Pulmonary artery endothelial cell (primary cell): ENCODE results near the gene OPN1SW. TPM values are rescaled to one million over a fixed set of nuclear protein-coding genes. Genes with fewer than 3 reads are reported as not detected.
A peak's percentile ranks its signal among the peaks of the same experiment; 100 is the strongest.

Source experiments
- DNase-seq: peaks from one replicate; pipeline ENCODE4 v3.0.0-alpha.2; 2011; ENCODE audit warnings: low read depth, low spot score
- total RNA-seq: library from RNA; depleted of rRNA; stranded (reverse); fragments of >200 nt; gene quantifications from 2 replicates; pipeline ENCODE4 v1.2.3, GENCODE V29; 2014

Gene OPN1SW
- total RNA-seq, 1 donor from 2014 or later, result not detected

DNA sequence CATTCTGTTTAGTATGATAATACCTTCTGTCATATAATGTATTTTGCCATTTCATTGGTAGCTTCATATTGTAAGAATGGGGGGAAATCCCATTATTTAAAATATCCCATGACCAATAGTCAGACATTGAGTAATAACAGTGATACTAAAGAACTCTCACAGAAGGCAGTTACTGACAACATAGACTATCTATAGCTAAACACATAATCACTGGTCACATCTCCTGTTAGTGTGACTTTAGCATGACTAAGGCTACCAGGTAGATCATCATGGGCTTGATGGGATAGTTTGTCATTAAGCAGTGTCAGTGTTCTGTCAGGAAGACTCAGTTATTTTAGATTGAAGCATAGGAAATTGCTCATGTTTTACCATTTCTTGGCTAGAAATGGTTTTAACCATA, 16.4 kb downstream of the OPN1SW start:
- no peak for DNase-seq

DNA sequence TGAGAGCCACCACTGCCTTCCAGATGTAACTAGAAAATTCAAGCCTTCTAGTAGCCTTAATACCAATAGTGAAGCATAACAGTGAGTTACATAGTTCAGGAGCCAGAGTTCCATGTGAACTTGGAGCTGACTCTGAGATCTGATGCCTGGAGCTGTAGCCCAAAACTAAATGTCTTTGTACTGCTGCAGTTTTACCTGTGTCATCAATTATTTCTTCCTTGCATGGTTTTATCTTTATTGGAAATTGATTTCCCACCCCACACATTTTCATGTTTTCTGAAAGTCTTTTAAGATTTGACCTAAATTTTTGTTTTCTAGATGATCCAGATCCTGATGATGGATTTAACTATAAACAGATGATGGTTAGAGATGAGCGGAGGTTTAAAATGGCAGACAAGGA, 17.0 kb downstream of the OPN1SW start:
- no peak for DNase-seq

DNA sequence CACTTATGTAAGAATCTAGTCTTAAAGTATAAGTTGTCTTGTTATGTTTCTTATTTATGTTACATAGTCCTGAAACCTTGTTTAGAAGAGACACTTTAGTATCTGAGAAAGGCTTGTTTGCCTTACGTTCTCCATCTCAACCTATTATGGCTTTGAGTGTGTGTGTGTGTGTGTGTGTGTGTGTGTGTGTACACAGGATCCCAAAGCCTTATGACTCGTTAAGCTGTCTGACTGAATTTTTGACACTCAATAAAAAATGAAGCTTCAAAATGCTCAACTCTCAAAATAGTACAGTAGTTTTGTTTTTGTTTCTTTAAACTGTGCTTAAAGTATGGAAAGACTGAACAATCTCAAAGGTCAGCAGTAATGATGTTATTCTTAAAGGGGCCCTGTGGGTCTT, 18.4 kb downstream of the OPN1SW start:
- DNase-seq, result no peak

DNA sequence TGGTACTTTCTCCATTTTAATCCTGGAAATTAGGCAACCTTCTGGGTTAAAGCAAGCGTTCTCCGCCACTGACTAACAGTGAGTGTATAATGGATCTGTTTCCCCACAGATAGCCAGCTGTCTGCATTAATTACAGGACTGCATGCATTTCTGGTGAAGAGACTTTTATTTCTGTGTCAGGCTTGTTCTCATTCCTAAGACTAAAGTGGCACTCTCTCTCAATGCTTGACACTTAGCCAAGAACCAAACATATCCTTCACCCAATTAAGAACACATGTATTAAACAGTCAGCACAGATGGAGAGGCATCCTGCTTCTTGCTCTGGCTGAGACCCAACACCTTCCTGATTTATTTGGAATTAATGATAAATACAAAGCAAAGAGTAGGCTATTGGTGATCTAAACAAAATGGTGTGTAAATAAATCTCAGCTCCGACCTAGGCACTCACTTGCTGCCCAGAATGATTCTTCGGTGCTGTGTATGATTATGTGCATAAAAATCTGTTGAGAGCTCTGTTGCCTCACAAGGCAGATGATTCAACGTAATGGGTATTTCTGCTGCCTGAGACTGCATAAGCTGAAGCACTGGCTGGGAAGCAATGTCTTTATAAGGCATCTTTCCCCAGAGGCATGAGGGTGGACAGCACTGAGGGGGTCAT, 19.6 kb downstream of the OPN1SW start:
- no peak for DNase-seq

DNA sequence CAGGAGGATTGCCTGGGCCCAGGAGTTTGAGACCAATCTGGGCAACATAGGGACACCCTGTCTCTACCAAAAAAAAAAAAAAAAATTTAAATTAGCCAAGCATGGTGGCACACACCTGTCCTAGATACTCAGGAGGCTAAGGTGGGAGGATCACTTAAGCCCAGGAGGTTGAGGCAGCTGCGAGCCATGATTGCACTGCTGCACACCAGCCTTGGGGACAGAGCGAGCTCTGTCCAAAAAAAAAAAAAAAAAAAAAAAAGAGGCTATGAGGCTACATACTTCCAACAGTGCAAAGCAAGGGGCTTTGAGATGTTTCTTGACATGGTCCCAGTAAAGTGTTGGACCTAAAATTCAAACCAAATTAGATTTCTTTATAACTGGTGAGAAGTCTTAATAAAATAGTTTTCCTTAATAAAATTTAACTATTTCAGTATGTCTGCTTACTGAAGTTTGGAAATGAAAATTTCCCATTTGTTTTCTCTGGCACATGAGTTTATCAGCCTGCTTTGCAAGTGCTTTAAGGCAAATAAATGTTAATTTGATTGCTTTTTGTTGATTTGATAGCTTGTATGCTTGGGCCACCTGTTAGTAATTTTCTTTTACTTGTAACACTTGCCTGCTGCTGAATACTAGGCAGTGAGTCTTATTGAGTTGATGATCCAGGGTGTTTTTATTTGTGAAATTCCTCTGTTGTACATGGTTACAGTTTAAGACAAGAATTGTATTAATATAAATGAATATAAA, 20.3 kb downstream of the OPN1SW start:
- DNase-seq, result no peak

DNA sequence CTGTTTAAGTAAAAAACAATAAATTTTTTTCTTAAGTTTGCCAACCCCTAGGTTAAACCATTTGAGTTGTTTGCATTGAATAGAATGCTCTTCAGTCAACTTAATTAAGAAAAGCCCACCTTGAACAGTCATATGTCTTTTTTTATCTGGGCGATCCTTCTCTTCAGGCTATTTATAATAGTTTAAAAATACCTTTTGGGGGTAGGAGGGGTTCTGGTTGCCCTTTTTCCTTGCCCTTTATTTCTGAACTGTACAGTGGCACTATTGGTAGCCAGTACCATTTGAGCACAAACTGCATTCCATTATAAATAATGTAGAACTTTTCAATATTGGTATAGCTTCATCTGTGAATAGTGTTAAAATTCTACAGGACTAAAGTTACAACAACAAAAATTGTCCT, 23.3 kb downstream of the OPN1SW start:
- no peak for DNase-seq

DNA sequence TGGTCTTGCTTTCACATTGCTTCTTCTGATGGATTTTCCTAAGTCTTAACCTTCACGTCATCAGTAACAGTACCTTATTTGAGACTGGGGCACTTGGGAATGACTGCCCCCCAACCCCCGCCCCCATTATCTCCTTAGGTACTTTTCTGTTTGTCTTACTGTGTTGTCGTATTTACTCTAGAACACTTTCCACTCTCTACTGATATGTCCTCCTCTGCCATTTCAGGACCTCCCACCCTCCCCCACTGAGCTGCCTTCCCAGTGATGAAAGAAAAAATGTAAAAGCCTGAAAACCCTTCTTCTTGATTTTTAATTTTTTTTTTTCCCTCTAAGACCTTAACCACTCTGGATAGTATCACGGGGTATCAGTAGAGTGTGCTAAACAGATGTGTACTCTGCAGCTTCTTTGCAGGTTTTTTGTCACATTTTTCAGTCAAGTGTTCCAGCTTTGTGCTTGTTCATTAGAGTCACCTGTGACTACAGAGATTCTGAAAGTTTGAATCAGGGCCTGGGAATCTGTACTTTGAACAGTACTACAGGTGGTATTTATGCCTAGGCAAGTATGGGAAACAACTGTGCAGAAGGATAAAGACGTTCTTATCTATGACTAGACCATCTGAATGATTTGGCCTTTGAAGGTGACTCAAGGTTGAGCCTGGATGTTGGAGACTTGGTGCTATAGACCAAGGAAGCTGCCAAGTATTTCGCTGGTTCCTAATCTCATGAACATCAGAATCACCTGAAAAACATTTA, 28.1 kb downstream of the OPN1SW start:
- DNase-seq, result no peak

DNA sequence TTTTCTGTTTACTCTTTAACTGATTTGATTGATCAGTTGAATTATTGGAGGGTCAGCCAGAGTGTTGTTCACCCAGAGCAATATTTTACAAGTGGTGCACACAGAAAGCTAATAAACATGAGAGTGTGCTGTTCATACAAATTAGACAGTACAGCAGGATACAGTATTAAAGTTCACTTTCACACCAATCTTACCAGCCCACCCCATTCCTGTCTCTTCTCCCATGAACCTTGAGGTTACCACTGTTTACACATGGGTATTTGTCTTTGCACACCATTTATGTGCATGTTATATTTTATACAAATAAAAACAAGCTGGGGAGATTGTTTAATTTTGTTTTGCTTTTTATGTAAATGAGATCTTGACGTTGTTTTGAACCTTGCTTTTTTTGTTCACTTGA, 29.9 kb downstream of the OPN1SW start:
- DNase-seq, result no peak

DNA sequence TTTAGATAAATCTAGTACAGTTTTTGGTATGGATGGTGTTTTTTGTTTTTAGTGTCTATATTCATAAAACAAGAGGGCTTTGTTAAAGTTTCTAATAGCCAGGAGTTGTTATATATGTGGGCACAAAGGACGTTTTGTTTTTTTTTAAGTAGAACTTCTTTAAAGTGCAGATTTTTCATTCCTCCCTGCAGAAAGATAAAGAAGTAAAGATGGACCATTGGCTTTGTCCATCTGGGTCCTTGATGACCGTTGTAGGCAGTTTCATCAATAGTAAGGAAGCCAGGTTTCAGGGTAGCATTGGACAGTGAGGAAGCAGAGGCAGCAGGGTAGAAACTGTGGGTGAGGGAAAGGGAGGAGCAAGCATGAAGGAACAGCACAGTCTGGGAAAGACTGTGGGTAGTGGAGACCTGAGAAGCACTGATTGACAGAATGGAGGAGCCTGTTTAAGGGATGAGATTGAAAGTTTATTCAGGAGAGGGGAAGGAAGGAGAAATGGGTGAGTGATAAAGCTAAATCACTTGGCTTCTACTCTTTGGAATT, 31.2 kb downstream of the OPN1SW start:
- DNase-seq, result no peak

DNA sequence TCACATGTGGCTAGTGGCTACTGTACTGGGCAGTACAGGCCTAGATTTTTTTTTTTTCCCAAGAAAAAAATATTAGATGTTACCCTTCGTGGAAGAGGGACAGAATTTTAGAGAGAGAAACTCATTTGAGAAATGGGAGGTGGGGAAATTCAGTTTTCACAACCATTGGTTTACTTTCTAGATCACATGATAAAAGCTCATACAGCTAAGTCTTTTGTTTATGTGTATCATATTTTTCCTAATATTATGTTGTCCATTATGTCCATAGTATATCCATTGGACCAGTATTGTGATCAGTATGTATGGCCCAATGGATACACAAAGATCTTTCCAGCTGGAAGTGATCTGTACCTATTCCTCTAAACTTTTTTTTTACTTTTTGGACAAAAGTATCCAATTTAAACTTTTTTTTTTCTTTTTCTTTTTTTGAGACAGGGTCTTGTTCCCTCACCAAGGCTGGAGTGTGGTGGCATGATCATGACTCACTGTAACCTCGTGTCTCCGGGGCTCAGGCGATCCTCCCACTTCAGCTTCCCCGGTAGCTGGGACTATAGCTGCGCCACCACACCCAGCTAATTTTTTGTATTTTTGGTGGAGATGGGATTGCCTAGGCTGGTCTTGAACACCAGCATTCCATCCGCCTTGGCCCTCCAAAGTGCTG, 32.4 kb downstream of the OPN1SW start:
- no peak for DNase-seq

DNA sequence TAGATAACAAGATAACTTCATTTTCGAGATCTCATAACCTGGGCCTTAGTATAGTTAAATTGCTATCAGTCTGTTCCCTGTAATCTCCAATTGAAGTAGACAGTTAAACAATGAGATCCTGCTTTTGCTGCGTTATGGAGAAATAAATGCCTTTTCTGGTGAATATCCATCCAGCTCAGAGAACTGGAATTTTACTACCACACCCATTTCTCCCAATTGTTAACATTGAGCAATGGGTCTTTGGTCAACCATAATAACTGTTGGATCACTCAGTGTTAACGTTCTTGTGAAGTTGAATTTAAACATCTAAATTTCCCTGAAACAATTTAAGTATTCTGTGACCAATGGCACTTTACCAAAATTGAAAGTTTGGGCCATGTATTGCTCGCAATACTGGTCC, 33.4 kb downstream of the OPN1SW start:
- DNase-seq, result no peak

DNA sequence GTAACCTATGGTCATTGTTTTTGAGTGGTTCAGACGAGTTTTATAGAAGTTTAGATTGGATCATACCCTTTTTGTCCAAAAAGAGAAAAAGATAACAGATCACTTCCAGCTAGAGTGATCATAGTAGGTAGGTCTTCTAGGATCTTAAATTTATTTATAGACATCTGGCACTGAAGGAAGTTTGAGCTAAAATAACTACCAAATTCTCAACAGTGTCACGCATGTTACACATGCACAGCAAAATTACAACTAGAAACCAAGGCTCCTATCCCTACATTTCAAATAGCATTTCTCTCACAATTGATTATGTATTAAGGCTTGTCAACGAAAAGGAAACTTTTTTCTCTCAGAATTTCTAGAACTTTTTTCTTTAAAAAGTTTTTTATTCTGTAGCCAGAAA, 34.1 kb downstream of the OPN1SW start:
- no peak for DNase-seq

DNA sequence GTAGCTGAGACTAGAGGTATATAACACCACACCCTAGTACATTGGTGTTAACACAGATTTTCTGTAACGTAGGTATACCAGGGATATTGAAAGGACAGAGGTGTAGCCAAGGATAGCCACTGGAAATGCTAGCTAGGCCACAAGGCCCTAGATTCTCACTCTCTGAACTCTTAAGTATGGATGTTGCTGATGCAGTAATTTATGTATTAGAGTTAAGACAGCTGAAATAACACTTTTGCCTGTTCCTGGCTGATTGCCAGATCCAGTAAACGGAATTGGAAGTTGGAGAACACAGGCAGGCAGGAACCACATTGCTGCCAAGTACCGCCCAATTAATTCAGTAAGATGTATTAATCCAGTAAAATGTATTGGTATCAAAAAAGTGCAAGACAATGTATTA, 34.6 kb downstream of the OPN1SW start:
- DNase-seq, result peak; percentile 83

DNA sequence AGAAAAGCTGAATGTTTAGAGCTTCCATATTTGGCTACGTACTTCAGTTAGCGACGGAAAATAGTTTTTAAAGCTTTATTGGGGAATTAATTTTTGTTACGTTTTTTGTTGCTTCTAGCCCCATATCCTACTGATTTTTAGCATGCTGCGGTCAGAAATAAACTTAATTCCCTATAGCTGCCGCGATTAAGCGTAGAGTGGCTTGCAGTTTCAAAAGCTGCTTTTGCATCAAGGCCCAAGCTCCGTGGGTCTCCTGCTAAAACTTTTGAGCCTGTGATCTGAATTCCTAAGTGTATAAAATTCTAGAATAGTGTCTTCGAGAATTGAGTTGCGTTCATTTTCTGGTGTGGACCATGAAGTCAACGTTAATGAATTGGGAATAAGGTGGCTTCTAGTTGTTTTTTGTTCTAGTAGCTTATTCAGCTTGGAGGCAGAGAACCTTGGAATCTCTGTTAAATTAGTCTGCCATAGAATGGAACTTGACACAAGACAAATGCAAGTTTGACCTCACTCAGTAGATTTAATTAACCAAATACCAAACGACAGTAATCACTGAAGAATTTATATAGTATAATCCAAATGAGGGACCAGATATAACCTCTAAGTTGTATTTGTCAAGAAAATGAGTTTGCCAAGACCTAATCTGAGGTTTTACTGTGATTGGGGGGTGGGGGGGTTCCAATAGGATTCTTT, 35.5 kb downstream of the OPN1SW start:
- DNase-seq, result no peak

DNA sequence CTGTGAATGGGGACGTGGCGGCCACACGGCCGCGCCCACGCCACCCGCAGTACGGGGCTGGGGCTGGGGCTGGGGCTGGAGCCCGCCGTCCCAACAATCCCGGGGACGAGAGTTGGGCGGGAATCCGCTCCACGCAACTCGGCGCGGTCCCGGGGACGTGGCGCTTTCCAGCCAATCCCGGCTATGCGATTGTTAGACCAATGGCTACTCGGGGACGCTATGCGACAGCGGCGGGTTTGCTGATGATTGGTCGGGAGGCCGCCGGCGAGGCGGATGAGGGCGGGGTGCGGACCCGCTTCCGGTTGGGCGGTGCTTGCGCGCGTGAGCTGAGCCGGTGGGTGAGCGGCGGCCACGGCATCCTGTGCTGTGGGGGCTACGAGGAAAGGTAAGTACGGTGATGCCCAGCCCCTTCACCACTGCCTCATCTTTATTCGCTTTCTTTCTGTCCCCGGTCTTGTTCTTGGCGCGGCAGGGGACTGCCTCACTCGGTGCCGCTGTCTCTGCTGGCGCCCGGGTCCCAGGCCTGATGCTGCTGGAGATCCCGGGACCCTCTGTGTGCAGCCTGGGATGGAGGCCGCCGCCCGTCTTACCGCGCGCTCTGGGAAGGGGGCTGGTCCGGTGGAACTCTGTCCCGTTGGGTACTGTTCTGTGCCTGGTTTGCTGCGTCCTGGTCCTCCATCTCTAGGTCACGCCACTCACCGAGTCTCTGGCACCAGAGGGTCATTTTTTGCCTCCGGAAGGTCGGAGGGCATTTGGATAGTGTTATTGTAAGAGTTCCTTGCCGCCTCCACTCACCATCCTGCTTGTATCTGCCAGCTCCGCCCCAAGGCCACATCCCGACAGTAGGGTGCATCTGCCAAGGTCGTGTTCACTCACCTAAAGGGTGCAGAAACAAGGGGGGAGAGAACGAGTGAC, 36.3 kb downstream of the OPN1SW start, which contains the start of gene CALU:
Gene CALU (plus strand): TSS at position 312 of the 915 bp plus-strand sequence. CDS start 9,225 bp downstream, outside the sequence.
- DNase-seq, result peak; percentile 86

DNA sequence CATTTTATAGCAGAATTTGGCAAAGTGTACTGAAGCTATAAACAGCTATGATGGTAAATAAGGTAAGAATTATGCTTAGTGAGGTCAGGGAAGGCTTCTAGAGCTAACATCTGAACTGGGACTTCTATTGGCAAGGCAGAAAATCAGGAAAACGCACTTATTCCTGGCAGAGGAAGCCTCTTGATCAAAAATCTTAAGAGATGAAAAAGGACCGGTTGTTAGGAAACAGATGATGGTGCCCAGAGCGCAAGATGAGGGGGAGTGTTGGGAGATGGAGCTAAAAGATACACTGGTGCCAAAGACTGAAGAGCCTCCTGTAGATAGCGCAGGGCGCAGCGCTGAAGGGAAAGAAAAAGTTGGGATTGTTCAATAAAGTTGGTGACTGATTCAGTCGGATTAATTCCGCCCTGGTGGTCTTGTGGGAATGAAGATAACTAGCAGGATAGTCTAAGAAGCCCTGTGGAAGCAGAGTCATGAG, 37.0 kb downstream of the OPN1SW start:
- no peak for DNase-seq

DNA sequence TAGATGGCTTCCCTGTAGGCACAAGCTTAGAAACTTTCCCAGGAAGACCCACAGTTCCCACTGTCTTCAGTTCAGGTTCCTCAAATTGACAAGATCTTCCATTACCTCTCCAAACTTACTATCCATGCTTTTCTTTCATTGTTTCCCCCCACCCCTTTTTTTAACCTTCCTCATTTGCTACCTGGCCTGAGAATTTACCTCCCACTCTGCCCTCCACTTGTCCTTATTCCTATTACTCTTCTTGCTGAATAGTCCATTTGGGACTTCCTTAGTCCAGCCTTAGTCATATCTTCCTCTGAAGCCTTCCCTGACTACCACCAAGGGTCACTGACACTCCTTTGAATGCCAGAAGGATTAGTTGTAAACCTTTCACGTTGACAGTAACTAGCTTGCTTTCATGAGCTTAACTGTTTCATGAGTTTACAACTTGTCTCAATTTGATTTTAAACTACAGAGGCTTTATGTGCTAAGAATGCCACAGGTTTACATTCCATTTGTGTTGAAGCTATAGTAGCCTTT, 37.7 kb downstream of the OPN1SW start:
- DNase-seq, result no peak

DNA sequence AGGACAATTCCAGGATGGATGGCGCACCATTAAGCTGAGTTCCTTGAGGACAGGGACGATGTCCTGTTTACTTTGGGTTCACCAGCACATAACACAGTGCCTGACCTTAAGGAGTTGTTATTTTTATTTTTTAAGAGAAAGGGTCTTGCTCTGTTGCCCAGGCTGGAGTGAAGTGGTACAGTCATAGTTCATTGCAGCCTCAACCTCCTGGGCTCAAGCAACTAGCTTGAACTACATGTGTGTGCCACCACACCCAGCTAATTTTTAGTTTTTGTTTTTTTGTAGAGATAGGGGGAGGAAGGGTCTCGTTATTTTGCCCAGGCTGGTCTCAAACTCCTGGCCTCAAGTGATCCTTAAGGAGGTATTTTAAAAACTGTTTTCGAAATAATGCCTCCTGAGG, 38.2 kb downstream of the OPN1SW start:
- DNase-seq, result no peak

DNA sequence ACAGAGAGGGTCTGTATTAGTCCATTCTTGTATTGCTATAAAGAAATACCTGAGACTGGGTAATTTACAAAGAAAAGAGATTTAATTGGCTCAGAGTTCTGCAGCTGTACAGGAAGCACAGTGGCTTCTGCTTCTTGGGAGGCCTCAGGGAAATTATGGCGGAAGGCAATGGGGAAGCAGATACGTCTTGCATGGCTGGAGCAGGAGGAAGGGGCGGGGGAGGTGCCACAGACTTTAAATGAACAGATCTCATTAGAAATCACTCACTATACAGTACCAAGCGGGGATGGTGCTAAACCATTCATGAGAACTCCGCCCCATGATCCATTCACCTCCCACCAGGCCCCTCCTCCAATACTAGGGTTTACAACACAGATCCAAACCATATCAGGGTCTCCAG, 40.2 kb downstream of the OPN1SW start:
- DNase-seq, result no peak

DNA sequence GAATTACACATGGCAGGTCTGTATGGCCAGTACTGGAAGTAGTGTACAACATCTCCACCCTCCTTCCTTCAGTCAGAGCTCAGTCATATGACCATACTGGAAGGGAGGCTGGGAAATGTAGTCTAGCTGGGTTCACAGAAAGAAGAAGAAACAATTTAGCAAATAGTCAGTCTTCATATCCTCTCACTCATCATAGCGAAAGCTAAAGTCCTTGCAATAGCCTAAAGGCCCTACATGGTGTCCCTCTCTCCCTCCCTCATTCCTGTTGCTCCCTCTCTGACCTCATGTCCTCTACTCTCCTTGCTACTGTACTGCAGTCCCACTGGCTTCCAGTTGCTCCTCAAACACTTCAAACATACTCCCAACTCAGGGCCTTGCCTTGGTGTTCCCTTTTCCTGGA, 40.7 kb downstream of the OPN1SW start:
- no peak for DNase-seq
